ENCODE results near the gene TXLNB.
"Not testable (repeated sequence)": the region's sequence is repeated elsewhere in the genome, so short reads cannot be mapped to it uniquely, and the experiment has no call there.

TXLNB gene

GRCh38 chr6:139265512-139266190, 26.1 kb downstream of the TXLNB start:
- DNase-seq, result no peak

DNA sequence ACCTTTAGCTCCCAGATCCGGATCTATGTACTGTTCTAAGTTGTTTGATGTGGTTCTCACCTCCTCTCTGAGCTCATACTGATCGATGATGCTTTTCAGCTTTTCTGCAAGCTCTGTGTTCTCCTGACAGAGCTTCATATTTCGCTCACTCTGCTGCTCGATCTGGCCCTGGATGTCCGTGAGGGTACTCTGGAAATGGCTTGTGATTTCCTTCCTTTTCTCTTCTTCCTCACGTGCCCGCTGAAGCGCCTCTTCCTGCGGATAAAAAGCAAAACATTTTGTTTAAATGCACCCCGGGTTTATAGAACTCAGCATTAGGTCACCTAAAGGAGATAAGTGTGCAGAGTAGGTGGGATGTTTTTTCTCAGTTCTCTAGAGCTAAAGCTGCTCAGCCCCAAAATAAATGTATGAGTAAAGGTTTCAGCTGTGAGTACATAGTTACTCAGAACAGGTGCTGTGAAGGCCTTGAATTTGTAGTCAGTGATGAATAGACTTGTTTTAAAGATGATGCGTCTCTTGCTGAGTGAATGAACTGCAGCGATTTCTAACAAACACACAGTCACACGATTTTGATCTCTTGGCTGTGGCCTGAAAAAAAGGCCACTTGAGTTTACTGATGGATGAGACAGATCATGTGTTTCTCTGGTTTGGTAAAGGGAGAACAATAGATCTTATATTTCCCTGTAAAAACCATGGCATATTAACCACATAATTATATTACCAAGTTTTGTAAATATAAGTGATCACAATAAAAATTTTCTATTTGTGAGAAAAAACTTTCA, 29.1 kb downstream of the TXLNB start:
- DNase-seq, result peak in 1 of 2 experiments; percentile 16

DNA sequence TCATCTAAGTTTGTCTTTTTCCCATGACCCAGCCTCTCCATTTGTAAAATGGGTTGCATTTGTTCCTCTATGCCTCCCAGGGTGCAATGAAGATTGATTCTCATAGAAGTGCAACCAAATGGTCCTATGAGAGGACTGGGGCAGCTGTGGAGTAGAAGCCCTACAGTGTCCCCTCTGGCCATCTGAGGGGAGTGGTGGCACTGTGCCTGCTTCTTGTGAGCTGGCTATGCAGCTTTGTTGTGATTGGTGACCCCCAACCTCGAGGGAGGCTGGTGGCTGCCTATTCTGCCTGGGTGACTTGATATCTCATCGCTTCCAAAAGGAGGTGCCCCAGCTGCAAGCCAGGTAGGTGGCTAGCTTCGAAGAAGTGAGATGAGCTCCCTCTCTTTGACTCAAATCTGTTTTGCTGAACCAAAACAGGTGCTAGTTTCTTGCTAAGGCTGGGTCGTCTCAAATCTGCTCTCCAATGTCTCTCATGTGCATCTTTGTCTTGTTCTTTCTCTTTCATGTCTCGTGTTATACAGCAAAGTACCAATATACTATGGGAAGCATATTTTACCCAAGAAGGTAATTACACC, 33.9 kb downstream of the TXLNB start:
- DNase-seq, result no peak

DNA sequence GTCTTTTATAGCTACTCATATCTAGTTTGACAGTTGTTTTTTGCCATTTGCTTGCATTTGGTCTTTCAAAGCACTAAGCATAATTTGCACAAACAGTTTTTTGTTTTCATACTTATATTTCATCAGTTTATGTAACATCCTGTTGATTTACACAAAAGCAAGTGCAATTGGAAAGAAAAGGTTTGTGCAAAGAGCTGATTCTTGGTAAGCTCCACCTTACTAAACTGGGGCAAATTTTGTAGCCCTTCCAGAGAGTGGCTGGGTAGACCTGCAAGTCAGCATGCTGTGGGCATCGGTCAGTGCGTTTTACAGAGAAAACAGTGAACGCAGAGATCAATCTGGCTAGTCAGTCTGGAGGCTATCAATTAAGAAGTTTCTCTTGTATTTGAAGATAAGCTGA, 34.5 kb downstream of the TXLNB start:
- DNase-seq, result no peak

DNA sequence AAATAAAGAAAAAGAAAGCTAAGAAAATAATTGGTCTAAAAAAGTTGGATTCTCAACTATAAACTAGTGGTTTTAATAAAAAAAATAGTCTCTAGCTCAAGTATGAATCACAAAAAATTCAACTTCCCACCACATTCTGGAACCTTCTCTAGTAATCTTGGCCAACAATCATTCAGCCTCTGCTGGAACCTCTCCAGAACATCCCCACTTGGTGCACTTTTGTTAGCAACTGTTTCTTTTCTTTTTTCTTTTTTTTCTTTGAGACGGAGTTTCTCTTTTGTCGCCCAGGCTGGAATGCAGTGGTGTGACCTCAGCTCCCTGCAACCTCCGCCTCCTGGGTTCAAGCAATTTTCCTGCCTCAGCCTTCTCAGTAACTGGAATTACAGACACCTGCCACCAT, 35.7 kb downstream of the TXLNB start:
- DNase-seq, result no peak

- DNase-seq, result no peak
These were observed 37.6 kb downstream of the TXLNB start for GRCh38 chr6:139254196-139254595.

GRCh38 chr6:139253656-139254055, 38.1 kb downstream of the TXLNB start:
- no peak for DNase-seq

DNA sequence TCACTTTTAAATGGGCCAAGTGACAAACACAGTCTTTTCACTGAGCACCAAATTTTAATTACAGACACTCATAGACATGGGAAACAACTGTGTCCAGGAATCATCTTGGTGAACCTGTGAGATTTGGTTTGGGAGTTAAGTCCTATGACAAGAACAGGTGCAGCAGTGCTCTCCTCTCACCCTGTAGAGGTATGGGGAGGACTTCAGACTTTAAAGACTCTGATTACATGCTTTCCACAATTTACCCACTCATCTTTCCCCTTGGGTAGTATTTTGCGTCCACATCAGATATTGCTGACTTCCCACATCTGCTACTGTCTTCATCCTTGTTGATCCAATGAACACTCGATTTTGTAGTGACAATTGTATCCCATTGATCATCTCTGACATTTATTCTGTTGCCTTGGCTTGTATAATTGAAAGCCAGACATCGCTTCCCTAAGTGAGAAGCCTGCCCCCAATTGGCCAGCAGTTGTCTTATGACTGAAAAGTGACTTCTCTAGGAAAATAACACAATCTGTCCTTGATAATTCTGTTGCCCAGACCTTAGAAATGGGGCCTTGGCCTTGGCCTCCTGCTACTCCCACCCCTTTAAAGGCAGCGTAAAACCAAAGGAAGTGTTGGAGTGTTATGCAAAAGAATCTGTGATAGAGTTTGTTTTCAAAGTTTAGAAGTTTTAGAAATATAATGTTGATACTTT, 40.0 kb downstream of the TXLNB start:
- no peak for DNase-seq

DNA sequence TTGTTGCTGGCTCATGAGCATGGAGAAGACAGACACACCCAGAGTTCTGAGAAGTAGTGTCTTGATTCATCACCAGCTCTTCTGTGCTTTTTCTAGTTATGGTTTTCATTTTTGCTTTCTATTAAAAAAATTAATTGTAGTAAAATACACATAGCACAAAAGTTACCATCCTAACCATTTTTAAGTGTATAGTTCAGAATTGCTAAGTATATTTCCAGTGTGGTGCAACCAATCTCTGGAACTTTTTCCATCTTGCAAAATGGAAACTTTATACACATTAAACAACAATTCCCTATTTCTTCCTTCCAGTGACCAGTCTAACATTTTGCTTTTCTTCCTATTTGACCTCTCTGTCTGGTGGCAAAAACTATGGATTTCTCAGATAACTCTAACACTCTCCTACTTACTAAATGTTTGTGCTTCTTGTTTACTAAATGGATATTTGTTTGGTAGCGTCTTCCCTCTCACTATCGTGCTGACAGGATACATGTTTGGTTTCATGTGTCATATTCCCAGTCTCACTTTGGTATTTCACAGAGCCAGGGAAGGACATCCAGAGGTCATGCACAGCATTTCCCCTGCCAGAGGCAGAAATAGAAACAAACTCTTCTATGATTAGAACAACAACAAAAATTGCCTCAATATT, 40.6 kb downstream of the TXLNB start:
- DNase-seq, result no peak

- peak; percentile 32 to 64 for DNase-seq
These were observed 41.3 kb downstream of the TXLNB start for GRCh38 chr6:139250296-139251044.

DNA sequence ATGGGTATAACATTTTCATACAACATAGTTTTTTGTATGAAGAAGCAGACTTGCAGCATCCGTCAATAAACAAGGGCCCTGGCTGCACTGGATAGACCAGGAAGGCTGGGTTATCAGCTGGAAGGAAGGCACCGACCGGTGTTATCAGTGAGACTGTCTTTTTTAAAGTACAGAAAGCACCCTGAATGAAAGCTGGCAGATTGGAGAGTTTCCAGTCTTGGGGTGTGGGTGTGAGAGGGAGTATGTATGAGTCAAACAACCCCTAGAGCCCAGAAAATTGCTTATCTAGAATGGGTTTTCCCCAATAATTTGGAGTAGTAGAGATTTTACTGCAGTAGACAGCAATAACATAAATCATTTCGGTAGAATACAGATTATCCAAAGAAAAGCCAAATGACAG, 42.4 kb downstream of the TXLNB start:
- DNase-seq, result no peak

DNA sequence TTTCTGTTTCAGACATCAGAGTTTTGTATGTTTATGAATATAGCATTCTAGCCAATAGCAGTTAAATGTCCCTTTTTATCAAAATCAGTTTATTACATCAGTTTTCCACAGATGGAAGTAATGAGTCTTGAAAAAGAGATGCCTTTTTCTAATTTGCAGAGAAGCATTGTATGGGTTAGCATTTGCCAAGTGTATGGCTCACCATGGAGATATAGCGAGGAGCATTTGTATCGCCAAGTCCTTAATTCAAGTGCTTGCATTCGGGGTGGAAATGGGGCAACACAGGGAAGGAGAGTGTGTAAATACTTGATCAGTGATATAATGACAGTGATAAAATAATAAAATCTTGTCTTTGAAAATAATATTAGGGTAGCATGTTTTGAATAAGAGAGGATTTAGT, 42.9 kb downstream of the TXLNB start:
- no peak for DNase-seq

DNA sequence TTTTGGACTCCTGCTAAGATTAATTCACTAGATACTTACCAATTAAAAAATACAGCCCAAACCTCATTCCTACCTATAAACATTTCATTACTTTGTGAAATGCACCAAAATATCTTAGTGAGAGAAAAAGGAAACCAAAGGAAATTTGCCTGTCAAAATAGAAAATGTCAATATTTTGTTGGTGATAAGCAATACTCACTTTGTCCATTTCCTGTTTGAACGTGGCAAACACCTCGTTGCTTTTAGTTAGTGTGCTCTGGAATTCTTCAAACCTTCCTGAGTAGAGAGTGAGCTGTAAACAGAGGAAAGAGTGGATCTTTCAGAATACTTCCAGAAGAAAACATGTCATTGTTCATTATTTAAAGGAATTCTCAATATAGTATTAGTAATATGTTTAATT, 44.2 kb downstream of the TXLNB start:
- no peak for DNase-seq

DNA sequence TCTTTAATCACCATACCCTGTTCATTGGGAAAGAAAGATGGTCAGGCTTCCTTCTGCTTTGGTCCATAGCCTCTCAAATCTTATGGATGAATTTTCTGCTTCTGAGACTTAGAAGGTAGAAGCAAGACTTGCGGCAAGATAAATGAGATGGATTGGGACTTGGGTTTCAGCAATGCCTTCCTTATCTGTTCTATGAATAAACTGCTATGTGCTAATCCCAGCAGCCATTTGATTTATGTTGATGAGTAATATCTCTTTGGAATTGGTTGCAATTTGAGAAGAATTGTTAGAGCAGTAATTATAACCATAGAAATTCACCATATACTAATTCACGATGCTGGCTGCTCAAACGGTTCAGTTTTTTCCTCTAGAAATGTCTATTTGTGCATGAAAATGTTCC, 48.3 kb downstream of the TXLNB start:
- no peak for DNase-seq

DNA sequence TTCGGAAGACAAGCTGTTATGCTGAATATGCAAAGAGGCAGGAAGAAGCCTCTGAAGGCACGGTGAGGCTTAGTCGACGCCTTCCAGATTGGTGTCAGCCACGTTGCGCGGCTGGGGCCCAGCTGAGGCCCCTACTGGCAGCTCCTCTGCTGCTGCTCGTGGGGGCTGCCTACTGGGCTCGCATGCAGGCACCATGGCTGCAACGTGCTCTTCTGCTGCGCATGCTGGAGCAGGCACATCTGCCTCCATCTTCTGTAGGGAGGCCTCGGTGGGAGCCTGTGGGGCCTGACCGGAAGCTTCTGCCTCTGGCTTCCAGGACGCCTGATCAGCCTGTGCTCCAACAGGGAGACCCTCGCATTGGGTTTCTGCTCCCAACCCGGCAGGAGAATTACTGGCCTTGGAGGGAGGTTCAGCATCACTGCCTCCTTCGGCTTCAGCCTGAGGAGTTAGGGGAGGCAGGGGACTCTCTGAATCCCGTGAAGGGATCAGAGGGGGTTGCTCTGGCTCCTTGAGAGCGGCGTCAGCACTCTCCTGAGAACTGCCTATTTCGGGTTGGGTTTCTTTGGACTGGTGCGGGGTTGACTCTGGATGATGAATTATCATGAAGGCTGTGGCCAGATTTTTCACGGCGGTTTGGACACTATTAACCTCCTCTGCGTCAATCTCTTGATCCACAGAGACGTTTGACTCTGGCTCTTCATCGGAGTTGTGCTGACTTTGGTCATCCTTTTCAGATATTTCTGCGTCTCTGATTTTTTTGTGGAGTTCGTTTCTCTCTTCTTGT, 49.1 kb downstream of the TXLNB start:
- DNase-seq, result no peak

DNA sequence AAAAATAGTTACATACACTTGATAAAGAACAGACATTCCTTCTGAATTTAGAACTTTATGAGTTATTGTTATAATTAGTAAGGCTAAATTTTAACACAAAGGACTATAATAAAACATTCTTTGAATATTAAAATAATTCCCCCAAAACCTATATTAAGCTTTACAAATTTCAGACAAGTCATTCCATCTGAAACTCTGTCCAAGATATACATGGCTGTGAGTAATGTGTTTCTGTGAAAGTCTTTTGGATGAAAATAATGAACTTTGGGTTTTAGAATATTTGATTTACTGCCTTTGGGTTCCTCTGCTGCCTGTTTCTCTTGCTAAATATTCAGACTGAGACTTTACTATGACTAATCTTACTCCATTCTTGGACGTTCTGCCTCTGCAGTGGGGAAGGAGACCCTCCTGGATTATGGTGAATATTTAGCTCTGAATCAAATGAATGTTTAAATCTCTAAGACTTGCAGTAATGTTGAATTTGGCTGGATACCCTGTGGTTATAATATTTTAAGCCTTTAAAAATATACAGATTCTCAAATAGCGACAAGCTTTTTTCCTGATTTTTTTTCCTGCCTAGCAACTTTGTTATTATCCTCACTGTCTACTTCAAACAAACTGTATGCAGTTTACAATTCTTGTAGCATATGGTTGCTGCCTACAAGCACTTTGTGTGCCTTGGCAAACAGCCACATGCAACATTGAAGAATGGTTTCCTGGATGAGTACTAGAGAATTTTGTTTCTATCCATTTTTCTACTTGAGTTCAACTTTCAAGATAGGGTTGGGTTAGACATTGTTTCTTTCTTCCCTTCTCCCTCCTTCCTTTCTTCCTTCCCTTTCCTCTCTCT, 51.4 kb downstream of the TXLNB start:
- DNase-seq, result peak; percentile 57 to 70

DNA sequence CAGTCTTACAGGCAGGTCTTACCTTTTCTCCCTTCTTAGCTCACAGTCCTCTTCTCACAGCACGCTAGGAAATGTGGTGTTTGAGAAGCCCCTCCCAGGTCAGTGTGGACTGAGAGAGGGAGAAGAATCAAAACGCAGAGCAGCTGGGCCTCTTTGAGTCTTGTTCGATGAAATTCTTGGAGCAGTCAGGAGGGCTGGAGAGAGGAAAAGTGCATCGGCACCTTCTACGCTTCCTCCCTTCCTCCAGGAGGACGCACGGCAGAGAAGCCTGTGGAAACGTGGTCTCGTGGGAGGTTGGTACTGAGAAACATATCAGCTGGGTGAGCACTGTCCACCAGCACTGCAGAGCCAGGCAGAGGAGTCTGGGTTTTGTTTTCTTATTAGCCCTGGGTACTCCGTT, 52.7 kb downstream of the TXLNB start:
- no peak for DNase-seq

GRCh38 chr6:139236105-139236504, 55.7 kb downstream of the TXLNB start:
- peak in 1 of 2 experiments; percentile 9 for DNase-seq

- no peak for DNase-seq
These were observed 56.1 kb downstream of the TXLNB start for GRCh38 chr6:139235661-139236060.

GRCh38 chr6:139234193-139234592, 57.6 kb downstream of the TXLNB start:
- not testable (repeated sequence) for DNase-seq

All from SHP77 (cell line).